Endothelial cell of umbilical vein (primary cell): ENCODE results near the gene ERO1A. TPM values are rescaled to one million over a fixed set of nuclear protein-coding genes. Genes with fewer than 3 reads are reported as not detected.

Experiments
- BruUV-seq: library from RNA; stranded (reverse); fragments of 400-500 nt; replicated peaks from 2 replicates; lab custom pipeline; 2021; lab: Mats Ljungman, UMichigan
- CTCF ChIA-PET: fragments of 300-600, 350-600 bp; sonication (Branson Sonifier 250); formaldehyde crosslinking; loops from one replicate; lab custom pipeline; 2021; ENCODE audit warnings: antibody characterized with exemption, inconsistent platforms; lab: Charles Lee
- POLR2A ChIA-PET: fragments of 300-600, 350-600 bp; sonication (Branson Sonifier 250); formaldehyde crosslinking; loops from one replicate; lab custom pipeline; 2021; ENCODE audit warnings: antibody characterized with exemption, inconsistent platforms; lab: Charles Lee
- DNase-seq: peaks from one replicate; pipeline ENCODE4 v3.0.0-alpha.2; 2011; ENCODE audit warnings: low read depth, low spot score
- FAIRE-seq: peaks from 2 replicates; lab custom pipeline; 2011; peaks lifted over from hg19 to GRCh38; lab: Jason Lieb, UNC
- H2AFZ ChIP-seq: 2 replicates; pipeline ENCODE4 v1.6.0; 2012; ENCODE audit warnings: low read depth, low read length, control low read depth, inconsistent platforms
- H3K27ac ChIP-seq: 2 replicates; pipeline ENCODE4 v1.5.1; 2011; ENCODE audit warnings: low read depth, mild to moderate bottlenecking, control low read depth, low read length, moderate library complexity; ENCODE audit not compliant: insufficient read depth
- H3K27me3 ChIP-seq, 2 experiments: 2 replicates each; pipeline versions ENCODE4 v1.6.0 to v1.6.1; 2011; ENCODE audit warnings: low read length in 2 of 2, mixed read lengths in 1 of 2; ENCODE audit not compliant: control insufficient read depth in 2 of 2, insufficient read depth in 2 of 2
- H3K36me3 ChIP-seq, 2 experiments: 2 replicates in 1 of 2; 3 replicates in 1 of 2; pipeline ENCODE4 v1.5.1; 2011; ENCODE audit warnings: low read length in 2 of 2, mild to moderate bottlenecking in 1 of 2, moderate library complexity in 1 of 2; ENCODE audit not compliant: control insufficient read depth in 2 of 2, insufficient read depth in 2 of 2; ENCODE audit errors: extremely low read depth in 1 of 2
- H3K4me1 ChIP-seq: 3 replicates; pipeline ENCODE4 v1.5.1; 2011; ENCODE audit warnings: mild to moderate bottlenecking, low read length; ENCODE audit not compliant: control insufficient read depth, insufficient read depth; ENCODE audit errors: extremely low read depth
- H3K4me2 ChIP-seq: 2 replicates; pipeline ENCODE4 v1.6.1; 2011; ENCODE audit warnings: low read length, control low read depth, mixed read lengths; ENCODE audit not compliant: insufficient read depth
- H3K4me3 ChIP-seq, 3 experiments: fragments of 200-600 bp in 1 of 3; sonication (generic), shearing (Covaris generic) in 1 of 3; replicated peaks in 1 of 3; 2 replicates each; pipeline ENCODE4 v1.5.1; 2011 to 2016; ENCODE audit warnings: control low read depth in 3 of 3, low read length in 3 of 3, mild to moderate bottlenecking in 2 of 3, inconsistent platforms in 1 of 3, low read depth in 1 of 3, moderate library complexity in 1 of 3; ENCODE audit not compliant: insufficient read depth in 1 of 3
- H3K79me2 ChIP-seq: 2 replicates; pipeline ENCODE4 v1.6.0; 2012; ENCODE audit warnings: low read length, inconsistent platforms; ENCODE audit not compliant: control insufficient read depth, insufficient read depth
- H3K9ac ChIP-seq: replicated peaks from 2 replicates; pipeline ENCODE3; 2011; ENCODE audit warnings: low read length, control low read depth; ENCODE audit not compliant: insufficient read depth; ENCODE audit errors: extremely low read depth
- H3K9me1 ChIP-seq: replicated peaks from 3 replicates; pipeline ENCODE4 v1.6.0; 2011; ENCODE audit warnings: mild to moderate bottlenecking, low read length; ENCODE audit not compliant: control insufficient read depth, insufficient read depth; ENCODE audit errors: extremely low read depth
- H3K9me3 ChIP-seq: replicated peaks from 2 replicates; pipeline ENCODE4 v1.5.1; 2012; ENCODE audit warnings: low read length, inconsistent platforms; ENCODE audit not compliant: control insufficient read depth, insufficient read depth
- H4K20me1 ChIP-seq: replicated peaks from 2 replicates; pipeline ENCODE3; 2011; ENCODE audit warnings: mild to moderate bottlenecking, low read length; ENCODE audit not compliant: control insufficient read depth, insufficient read depth; ENCODE audit errors: extremely low read depth
- CTCF ChIP-seq, 2 donors: IDR thresholded peaks; 1 replicate in 1 of 2; 2 replicates in 1 of 2; pipeline ENCODE4 v1.5.1; 2011; ENCODE audit warnings: low read length in 2 of 2, mild to moderate bottlenecking in 2 of 2, moderate library complexity in 2 of 2, control low read depth in 1 of 2, inconsistent platforms in 1 of 2, low read depth in 1 of 2; ENCODE audit not compliant: insufficient read depth in 1 of 2; ENCODE audit errors: extremely low read depth in 1 of 2
- EZH2 ChIP-seq: IDR thresholded peaks from 2 replicates; pipeline ENCODE4 v1.6.1; 2012; ENCODE audit warnings: borderline replicate concordance, low read depth, mild to moderate bottlenecking, moderate library complexity, low read length, inconsistent platforms; ENCODE audit not compliant: severe bottlenecking
- FOS ChIP-seq: IDR thresholded peaks from 2 replicates; pipeline ENCODE4 v1.6.1; 2011; ENCODE audit warnings: mild to moderate bottlenecking, low read length, moderate library complexity, borderline replicate concordance; ENCODE audit not compliant: insufficient read depth
- GATA2 ChIP-seq: IDR thresholded peaks from 2 replicates; pipeline ENCODE4 v1.7.0; 2011; ENCODE audit warnings: low read depth, mild to moderate bottlenecking, moderate library complexity, mixed read lengths, low read length; ENCODE audit not compliant: insufficient read length, insufficient read depth
- MAX ChIP-seq: IDR thresholded peaks from 2 replicates; pipeline ENCODE4 v1.6.1; 2011; ENCODE audit not compliant: insufficient read depth, insufficient read length
- MYC ChIP-seq: IDR thresholded peaks from one replicate; pipeline ENCODE4 v1.6.1; 2011; ENCODE audit warnings: mild to moderate bottlenecking, low read depth, low read length
- POLR2AphosphoS5 ChIP-seq: IDR thresholded peaks from 2 replicates; pipeline ENCODE4 v1.6.1; 2012; ENCODE audit warnings: low read depth, mild to moderate bottlenecking, control low read depth, low read length, moderate library complexity; ENCODE audit not compliant: insufficient read depth
- dilution Hi-C: fragments of 300-500 bp; cut with MboI; formaldehyde crosslinking; loops from one replicate; pipeline ENCODE4 v1.15.0; 2019; ENCODE audit warnings: low sequenced_read_pairs; ENCODE audit not compliant: extremely low pct_ligation_motif_present
- intact Hi-C: fragments of 100-400 bp; cut with micrococcal nuclease; formaldehyde crosslinking; loops from one replicate; pipeline ENCODE4 v1.10.0; 2022
- polyA plus RNA-seq, 4 experiments: library from polyadenylated mRNA; depleted of rRNA in 3 of 4; stranded (reverse) in 3 of 4; unstranded in 1 of 4; fragments of >200 nt; gene quantifications; 2 replicates each; pipeline versions ENCODE4 v1.2.1 to v1.2.3, GENCODE V29; 2011 to 2012; ENCODE audit warnings: missing spikeins in 1 of 4
- total RNA-seq: library from RNA; stranded (reverse); gene quantifications from 2 replicates; pipeline ENCODE4 v1.2.3, GENCODE V29; 2021

ERO1A gene
- total and polyA plus RNA-seq, 2 donors (not counting 3 experiments of a cell fraction or from before 2014, with no cell fraction given) = 20.7 to 71.4 TPM

GRCh38 chr14:52650774-52651173 is 44.6 kb downstream of the ERO1A start:
- CTCF ChIA-PET = interaction anchor here (0.7 kb wide), 1 partner anchor 18 kb away, joined by 3 read pairs; no protein-coding TSS in a partner anchor
- no peaks in the 10 kb centered on the region for H3K27me3 ChIP-seq
- no peak for FAIRE-seq
- no TSS peak for BruUV-seq
- dilution Hi-C loops = no loop called here
- H3K9ac ChIP-seq = no peak overlapping the region
- H3K4me1 ChIP-seq = no peaks in the 10 kb centered on the region
- POLR2A ChIA-PET = no interaction called here
- DNase-seq = no peak
- no peak overlapping the region for H3K4me2 ChIP-seq
- peaks cover 0 to 5% of the 10 kb centered on the region in 2 experiments for H3K36me3 ChIP-seq
- no peaks in the 10 kb centered on the region for H3K9me3 ChIP-seq
- H3K4me3 ChIP-seq = no peak overlapping the region
- H3K79me2 ChIP-seq = no peaks in the 10 kb centered on the region
- TF ChIP-seq EZH2 (no peak), GATA2 (no peak), MYC (no peak), CTCF (IDR thresholded peaks at IDR 0.05; ENCODE audit: extremely low read depth in 1 of 2, insufficient read depth in 1 of 2, low read depth in 1 of 2, low read length in 2 of 2) (no peak), FOS (no peak), MAX (no peak), POLR2AphosphoS5 (no peak)
- no peak overlapping the region for H2AFZ ChIP-seq
- H3K27ac ChIP-seq = no peak overlapping the region
- no peaks in the 10 kb centered on the region for H3K9me1 ChIP-seq
- intact Hi-C loops = no loop called here
- no peaks in the 10 kb centered on the region for H4K20me1 ChIP-seq
